RWPE2 (cell line): ENCODE measurements around the gene MAML1.
A peak's percentile ranks its signal among the peaks of the same experiment; 100 is the strongest.
"Not testable (repeated sequence)": the region's sequence is repeated elsewhere in the genome, so short reads cannot be mapped to it uniquely, and the experiment has no call there.

Experiments
- ATAC-seq: fragments of 200-7000 bp; cut with Tn5 transposase; 3 replicates; pipeline ENCODE4 v1.9.1; 2021; ENCODE audit warnings: low read depth
- DNase-seq: peaks from one replicate; pipeline ENCODE4 v3.0.0-alpha.2; 2020; ENCODE audit warnings: low spot score
- H3K27ac ChIP-seq: fragments of 450-650 bp; 2 replicates; pipeline ENCODE4 v1.5.1; 2017; ENCODE audit warnings: mild to moderate bottlenecking; ENCODE audit not compliant: poor library complexity, severe bottlenecking
- H3K27me3 ChIP-seq: fragments of 250-450 bp; sonication (Bioruptor Pico); 2 replicates; pipeline ENCODE4 v1.5.1; 2021; ENCODE audit warnings: mild to moderate bottlenecking, moderate library complexity; ENCODE audit not compliant: insufficient read depth, poor library complexity, severe bottlenecking
- H3K36me3 ChIP-seq: fragments of 250-450 bp; sonication (Bioruptor Pico); 2 replicates; pipeline ENCODE4 v1.5.1; 2020; ENCODE audit warnings: low read depth, mild to moderate bottlenecking, moderate library complexity
- H3K4me1 ChIP-seq: fragments of 250-450 bp; sonication (Bioruptor Pico); 2 replicates; pipeline ENCODE4 v1.5.1; 2021; ENCODE audit warnings: mild to moderate bottlenecking, moderate library complexity; ENCODE audit not compliant: insufficient read depth, poor library complexity, severe bottlenecking
- H3K4me3 ChIP-seq: fragments of 250-450 bp; sonication (Bioruptor Pico); 2 replicates; pipeline ENCODE4 v1.5.1; 2021; ENCODE audit warnings: mild to moderate bottlenecking, moderate library complexity; ENCODE audit not compliant: severe bottlenecking
- H3K9me3 ChIP-seq: fragments of 250-450 bp; sonication (Bioruptor Pico); 2 replicates; pipeline ENCODE4 v1.5.1; 2021; ENCODE audit warnings: mild to moderate bottlenecking, moderate library complexity; ENCODE audit not compliant: severe bottlenecking
- TF ChIP-seq, protein P1 (sequence below): fragments of 450-650 bp; IDR thresholded peaks from one replicate; pipeline ENCODE4 v1.5.1; 2017; ENCODE audit warnings: mild to moderate bottlenecking, moderate library complexity; ENCODE audit not compliant: poor library complexity, severe bottlenecking

Gene MAML1

DNA sequence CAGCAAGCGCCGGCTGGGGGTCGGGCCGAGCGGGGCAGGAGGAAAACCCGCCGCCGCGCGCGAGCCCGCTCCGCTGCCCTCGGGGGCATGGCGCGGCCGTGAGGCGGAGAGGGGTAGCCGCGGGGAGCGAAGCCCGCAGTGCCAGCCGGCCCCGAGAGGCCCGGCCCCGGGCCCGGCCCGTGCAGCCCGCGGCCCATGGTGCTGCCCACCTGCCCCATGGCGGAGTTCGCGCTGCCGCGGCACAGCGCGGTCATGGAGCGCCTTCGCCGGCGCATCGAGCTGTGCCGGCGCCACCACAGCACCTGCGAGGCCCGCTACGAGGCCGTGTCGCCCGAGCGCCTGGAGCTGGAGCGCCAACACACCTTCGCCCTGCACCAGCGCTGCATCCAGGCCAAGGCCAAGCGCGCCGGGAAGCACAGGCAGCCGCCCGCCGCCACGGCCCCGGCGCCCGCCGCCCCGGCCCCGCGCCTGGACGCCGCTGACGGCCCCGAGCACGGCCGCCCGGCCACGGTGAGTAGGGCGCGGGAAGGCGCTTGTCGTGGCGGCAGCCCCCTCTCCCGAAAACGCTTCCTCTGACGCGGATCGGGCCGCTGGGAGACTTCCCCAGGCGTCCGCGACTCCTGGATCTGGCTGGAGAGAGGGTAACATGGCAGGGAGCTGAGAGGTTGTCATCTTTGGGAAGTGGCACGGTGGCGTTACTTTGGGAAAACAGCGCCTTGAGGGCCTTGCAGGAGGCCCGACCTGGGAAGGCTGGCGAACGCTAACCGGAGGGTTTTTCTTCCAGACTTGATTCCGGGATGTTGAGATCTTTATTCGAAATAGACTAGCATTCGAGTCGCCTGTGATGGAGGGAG, 523 bp downstream of the MAML1 start:
- TF ChIP-seq, protein P1, sequence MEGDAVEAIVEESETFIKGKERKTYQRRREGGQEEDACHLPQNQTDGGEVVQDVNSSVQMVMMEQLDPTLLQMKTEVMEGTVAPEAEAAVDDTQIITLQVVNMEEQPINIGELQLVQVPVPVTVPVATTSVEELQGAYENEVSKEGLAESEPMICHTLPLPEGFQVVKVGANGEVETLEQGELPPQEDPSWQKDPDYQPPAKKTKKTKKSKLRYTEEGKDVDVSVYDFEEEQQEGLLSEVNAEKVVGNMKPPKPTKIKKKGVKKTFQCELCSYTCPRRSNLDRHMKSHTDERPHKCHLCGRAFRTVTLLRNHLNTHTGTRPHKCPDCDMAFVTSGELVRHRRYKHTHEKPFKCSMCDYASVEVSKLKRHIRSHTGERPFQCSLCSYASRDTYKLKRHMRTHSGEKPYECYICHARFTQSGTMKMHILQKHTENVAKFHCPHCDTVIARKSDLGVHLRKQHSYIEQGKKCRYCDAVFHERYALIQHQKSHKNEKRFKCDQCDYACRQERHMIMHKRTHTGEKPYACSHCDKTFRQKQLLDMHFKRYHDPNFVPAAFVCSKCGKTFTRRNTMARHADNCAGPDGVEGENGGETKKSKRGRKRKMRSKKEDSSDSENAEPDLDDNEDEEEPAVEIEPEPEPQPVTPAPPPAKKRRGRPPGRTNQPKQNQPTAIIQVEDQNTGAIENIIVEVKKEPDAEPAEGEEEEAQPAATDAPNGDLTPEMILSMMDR, result no peak
- DNase-seq, result no peak
- H3K9me3 ChIP-seq, result no peaks in the 10 kb centered on the region
- peak; percentile 37 for ATAC-seq
- no peaks in the 10 kb centered on the region for H3K27me3 ChIP-seq
- H3K27ac ChIP-seq, result peak overlapping the region; percentile 71
- peak overlapping the region; percentile 95 for H3K4me3 ChIP-seq
- peaks cover 57% of the 10 kb centered on the region for H3K36me3 ChIP-seq
- peaks cover 19% of the 10 kb centered on the region for H3K4me1 ChIP-seq

DNA sequence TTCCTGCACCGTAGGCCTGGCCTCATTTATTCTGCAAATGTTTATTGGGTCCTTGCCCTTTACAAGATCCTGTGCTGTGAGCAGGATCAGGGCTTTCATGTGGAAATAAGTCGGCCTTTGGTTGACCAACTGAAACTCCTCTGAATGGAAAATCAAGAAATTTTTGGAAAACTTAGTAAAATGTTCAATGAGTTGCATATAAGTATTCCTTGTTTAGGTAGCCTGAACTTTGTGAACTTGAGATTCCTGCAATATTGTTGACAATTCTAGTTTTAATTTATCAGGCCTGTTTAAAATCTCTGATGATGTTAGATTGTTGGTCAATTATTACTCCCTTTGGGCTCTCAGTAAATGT, 1.1 kb downstream of the MAML1 start:
- peak overlapping the region; percentile 71 for H3K27ac ChIP-seq
- DNase-seq, result no peak
- TF ChIP-seq, protein P1, result no peak
- H3K27me3 ChIP-seq, result no peaks in the 10 kb centered on the region
- H3K36me3 ChIP-seq, result peaks cover 51% of the 10 kb centered on the region
- peaks cover 19% of the 10 kb centered on the region for H3K4me1 ChIP-seq
- no peak for ATAC-seq
- H3K9me3 ChIP-seq, result no peaks in the 10 kb centered on the region
- H3K4me3 ChIP-seq, result peak overlapping the region; percentile 95

DNA sequence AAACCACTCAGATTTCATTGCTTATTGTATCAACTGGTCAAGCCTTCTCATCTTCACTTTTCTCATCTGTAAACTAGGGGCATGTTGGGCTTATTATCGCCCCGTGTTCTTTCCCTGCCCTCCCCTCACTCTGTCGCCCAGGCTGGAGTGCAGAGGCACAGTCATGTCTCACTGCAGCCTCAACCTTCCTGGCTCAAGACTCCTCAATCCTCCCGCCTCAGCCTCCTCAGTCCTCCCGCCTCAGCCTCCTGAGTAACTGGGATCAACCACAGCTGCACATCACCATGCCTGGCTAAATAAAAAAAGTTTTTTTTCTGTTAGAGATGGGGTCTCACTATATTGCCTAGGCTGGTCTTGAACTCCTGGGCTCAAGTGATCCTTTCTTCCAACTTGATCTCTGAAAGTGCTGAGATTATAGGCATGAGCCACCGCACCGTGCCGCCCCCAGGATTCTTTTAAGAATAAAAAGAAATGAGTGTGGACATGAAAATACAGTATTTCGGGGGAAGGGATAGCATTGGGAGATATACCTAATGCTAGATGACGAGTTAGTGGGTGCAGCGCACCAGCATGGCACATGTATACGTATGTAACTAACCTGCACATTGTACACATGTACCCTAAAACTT, 2.0 kb downstream of the MAML1 start:
- TF ChIP-seq, protein P1, result no peak
- H3K27ac ChIP-seq, result no peak overlapping the region
- DNase-seq (no peak), ATAC-seq (no peak)
- no peaks in the 10 kb centered on the region for H3K9me3 ChIP-seq
- peak overlapping the region; percentile 95 for H3K4me3 ChIP-seq
- peaks cover 50% of the 10 kb centered on the region for H3K36me3 ChIP-seq
- H3K4me1 ChIP-seq, result peaks cover 19% of the 10 kb centered on the region
- H3K27me3 ChIP-seq, result no peaks in the 10 kb centered on the region

DNA sequence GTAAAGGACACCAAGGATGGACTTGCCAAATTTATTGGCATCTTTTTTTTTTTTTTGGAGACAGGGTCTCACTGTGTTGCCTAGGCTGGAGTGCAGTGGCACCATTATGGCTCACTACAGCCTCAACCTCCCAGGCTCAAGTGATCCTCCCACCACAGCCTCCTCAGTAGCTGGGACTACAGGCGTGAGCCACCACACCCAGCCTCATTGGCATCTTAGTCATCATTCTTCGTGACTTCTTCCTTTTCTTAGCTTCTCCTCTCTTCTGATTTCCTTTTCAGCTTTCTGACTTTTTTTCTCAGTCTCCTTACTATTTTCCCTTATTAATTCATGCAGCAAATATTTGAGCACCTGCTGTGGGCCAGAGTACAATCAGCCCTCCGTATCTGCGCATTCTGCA, 6.1 kb downstream of the MAML1 start:
- DNase-seq (no peak), ATAC-seq (no peak)
- no peak overlapping the region for H3K4me3 ChIP-seq
- H3K36me3 ChIP-seq, result peaks cover 40% of the 10 kb centered on the region
- H3K9me3 ChIP-seq, result no peaks in the 10 kb centered on the region
- no peaks in the 10 kb centered on the region for H3K27me3 ChIP-seq
- peaks cover 5% of the 10 kb centered on the region for H3K4me1 ChIP-seq
- TF ChIP-seq, protein P1, result no peak
- H3K27ac ChIP-seq, result no peak overlapping the region

DNA sequence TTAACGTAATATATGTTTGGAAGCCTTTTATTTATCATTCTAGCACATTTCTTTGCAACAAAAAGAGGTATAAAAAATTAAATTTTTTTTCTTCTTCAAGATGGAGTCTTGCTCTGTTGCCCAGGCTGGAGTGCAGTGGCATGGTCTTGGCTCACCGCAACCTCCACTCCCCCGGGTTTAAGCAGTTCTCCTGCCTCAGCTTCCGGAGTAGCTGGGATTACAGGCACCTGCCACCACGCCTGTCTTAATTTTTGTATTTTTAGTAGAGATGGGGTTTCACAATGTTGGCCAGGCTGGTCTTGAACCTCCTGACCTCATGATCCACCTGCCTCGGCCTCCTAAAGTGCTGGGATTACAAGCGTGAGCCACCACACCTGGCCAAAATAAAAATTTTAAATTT, 11.5 kb downstream of the MAML1 start:
- not testable (repeated sequence) for H3K9me3 ChIP-seq, H3K27me3 ChIP-seq, H3K4me1 ChIP-seq, H3K27ac ChIP-seq, ATAC-seq, DNase-seq, H3K4me3 ChIP-seq
- peaks cover 26% of the 10 kb centered on the region for H3K36me3 ChIP-seq
